A673 (cell line): ENCODE measurements around the gene PELI2.

Experiments
- EZH2 ChIP-seq: fragments of 200-600 bp; sonication (generic); IDR thresholded peaks from 2 replicates; pipeline ENCODE4 v1.6.1; 2017; ENCODE audit warnings: borderline replicate concordance, low read depth, mild to moderate bottlenecking, mixed read lengths, antibody characterized with exemption, low read length; ENCODE audit not compliant: poor library complexity, severe bottlenecking
- TF ChIP-seq, protein P1 (sequence below): fragments of 300-800, 200-600 bp; sonication (generic); conservative IDR thresholded peaks from 2 replicates; pipeline ENCODE4 v1.5.1; 2017; ENCODE audit warnings: low read depth, mild to moderate bottlenecking, antibody characterized with exemption, low read length, moderate library complexity, mixed read lengths

- no peak for TF ChIP-seq EZH2
- TF ChIP-seq, protein P1, sequence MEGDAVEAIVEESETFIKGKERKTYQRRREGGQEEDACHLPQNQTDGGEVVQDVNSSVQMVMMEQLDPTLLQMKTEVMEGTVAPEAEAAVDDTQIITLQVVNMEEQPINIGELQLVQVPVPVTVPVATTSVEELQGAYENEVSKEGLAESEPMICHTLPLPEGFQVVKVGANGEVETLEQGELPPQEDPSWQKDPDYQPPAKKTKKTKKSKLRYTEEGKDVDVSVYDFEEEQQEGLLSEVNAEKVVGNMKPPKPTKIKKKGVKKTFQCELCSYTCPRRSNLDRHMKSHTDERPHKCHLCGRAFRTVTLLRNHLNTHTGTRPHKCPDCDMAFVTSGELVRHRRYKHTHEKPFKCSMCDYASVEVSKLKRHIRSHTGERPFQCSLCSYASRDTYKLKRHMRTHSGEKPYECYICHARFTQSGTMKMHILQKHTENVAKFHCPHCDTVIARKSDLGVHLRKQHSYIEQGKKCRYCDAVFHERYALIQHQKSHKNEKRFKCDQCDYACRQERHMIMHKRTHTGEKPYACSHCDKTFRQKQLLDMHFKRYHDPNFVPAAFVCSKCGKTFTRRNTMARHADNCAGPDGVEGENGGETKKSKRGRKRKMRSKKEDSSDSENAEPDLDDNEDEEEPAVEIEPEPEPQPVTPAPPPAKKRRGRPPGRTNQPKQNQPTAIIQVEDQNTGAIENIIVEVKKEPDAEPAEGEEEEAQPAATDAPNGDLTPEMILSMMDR: no peak
Observed at GRCh38 chr14:56107615-56108014, 10.6 kb upstream of the PELI2 start.
